Activated naive CD8-positive, alpha-beta T cell (primary cell): ENCODE data around the gene MYBPH.

Experiments
- H3K27ac Mint-ChIP-seq: one replicate; pipeline ENCODE4 v1.8.0; 2021; ENCODE audit warnings: mixed read lengths
- H3K27me3 Mint-ChIP-seq: one replicate; pipeline ENCODE4 v1.8.0; 2021; ENCODE audit warnings: mixed read lengths
- H3K36me3 Mint-ChIP-seq: one replicate; pipeline ENCODE4 v1.8.0; 2021; ENCODE audit warnings: mixed read lengths
- H3K4me1 Mint-ChIP-seq: one replicate; pipeline ENCODE4 v1.8.0; 2021; ENCODE audit warnings: low read depth, mixed read lengths
- H3K4me3 Mint-ChIP-seq: one replicate; pipeline ENCODE4 v1.8.0; 2021; ENCODE audit warnings: mild to moderate bottlenecking, mixed read lengths
- H3K9me3 Mint-ChIP-seq: one replicate; pipeline ENCODE4 v1.8.0; 2021; ENCODE audit warnings: low read depth, mixed read lengths

Gene MYBPH

DNA sequence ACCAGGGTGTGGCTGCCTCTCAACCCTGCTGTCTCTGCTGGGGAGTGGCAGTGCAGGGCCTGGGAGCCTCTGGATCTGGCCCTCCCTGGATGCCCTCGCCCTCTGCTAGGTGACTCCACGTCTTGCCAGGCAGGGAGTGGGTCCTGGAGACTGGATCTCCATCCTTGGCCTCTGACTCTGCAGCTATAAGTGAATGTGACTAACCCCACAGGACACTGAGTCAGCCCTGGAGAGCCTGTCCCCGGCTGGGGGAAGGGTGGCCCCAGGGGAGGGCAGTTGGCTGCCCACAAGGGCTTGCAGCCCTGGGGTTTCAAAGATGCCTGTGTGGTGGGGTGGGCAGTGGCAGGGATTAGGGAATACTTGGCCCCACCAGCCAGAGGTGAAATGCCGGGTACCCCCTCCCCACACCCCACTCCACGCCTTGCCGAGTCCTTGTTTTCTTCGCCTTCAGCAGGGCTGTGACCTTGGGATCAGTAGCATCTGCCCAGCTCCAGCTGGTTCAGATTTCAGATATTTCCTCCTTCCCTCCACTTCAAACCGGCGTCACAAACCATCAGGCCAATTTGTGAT is 1.9 kb upstream of the MYBPH start:
- Mint-ChIP-seq H3K36me3 (no peaks in the 10 kb centered on the region), H3K27ac (no peak overlapping the region), H3K9me3 (no peaks in the 10 kb centered on the region), H3K4me3 (no peak overlapping the region), H3K4me1 (no peaks in the 10 kb centered on the region), H3K27me3 (no peaks in the 10 kb centered on the region)

DNA sequence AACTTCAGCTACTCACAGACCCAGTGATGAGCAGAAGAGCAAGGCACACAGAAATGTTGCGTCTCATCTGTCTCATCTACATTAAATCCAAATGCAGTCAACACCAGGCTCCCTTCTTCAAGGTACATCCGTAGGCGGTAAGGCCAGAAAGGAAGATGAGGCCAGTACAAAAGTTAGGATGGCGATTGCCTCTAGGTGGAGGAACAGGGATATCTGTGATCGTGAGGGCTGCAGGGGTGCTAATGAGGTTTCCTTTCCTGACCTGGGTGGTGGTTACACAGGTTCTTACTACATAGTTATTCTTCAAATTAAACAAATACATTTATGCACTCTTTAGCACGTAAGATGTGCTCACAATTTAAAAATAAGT is 1.4 kb upstream of the MYBPH start:
- H3K36me3 Mint-ChIP-seq, result no peaks in the 10 kb centered on the region
- no peak overlapping the region for H3K4me3 Mint-ChIP-seq
- H3K27me3 Mint-ChIP-seq, result no peaks in the 10 kb centered on the region
- no peak overlapping the region for H3K27ac Mint-ChIP-seq
- no peaks in the 10 kb centered on the region for H3K4me1 Mint-ChIP-seq
- no peaks in the 10 kb centered on the region for H3K9me3 Mint-ChIP-seq

DNA sequence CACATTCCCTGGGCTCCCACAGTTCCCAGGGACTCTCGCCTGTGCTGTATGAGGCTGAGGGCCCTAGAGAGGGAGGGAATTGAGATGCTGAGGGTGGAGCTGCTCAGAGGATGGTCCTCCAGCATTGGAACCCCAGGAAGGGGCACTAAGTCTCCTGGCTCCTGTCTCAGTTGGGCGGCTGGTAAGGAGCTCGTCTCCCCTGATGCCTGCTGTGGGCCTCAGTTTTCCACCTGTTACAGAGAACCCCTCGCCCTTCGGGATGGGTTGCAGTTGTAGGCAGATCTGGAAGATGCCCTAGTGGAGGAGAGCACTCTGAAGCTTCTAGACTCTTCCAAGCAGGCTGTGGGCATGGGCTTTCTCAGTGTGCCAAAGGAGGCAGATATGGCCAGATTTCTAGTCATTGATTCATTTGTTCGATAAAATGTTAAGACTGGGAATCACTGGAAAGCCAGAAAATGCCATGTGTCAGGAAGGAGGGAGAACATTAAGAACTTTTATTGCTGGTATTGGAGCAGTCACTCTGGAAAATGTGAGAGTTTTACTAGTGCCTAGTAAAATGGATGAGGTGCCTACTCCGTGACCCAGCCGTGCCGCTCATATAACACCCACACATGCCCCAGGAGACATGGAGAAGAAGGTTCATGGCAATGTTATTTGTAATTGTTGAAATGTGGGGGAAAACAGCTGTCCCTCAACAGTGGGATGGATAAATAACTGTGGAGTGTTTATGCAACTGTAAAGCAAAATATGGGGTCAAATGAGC is 828 bp upstream of the MYBPH start:
- H3K9me3 Mint-ChIP-seq, result no peaks in the 10 kb centered on the region
- H3K27me3 Mint-ChIP-seq, result no peaks in the 10 kb centered on the region
- H3K4me1 Mint-ChIP-seq, result no peaks in the 10 kb centered on the region
- H3K4me3 Mint-ChIP-seq, result no peak overlapping the region
- H3K27ac Mint-ChIP-seq, result no peak overlapping the region
- no peaks in the 10 kb centered on the region for H3K36me3 Mint-ChIP-seq

DNA sequence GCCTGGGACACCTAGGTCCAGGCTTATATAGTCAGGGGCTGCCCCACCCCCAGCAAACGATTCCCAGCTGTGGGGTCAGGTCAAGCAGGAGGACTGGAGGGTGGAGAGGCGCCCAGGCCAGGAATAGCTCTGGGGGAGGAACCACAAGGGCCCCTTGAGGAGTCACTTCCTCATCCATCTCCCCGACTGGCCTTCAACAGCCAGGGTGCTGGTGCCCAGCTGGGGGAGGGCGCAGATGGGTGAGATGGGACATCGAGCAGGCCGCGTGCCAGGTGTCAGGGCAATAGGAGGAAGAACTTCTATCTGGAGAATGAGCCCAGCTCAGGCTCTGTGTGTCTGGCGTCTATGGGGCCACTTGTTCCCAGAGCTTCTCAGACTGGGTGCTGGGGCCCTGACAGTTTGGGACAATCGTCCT is 208 bp upstream of the MYBPH start:
- H3K9me3 Mint-ChIP-seq, result no peaks in the 10 kb centered on the region
- H3K4me1 Mint-ChIP-seq, result no peaks in the 10 kb centered on the region
- H3K27ac Mint-ChIP-seq, result no peak overlapping the region
- H3K36me3 Mint-ChIP-seq, result no peaks in the 10 kb centered on the region
- no peak overlapping the region for H3K4me3 Mint-ChIP-seq
- H3K27me3 Mint-ChIP-seq, result no peaks in the 10 kb centered on the region

DNA sequence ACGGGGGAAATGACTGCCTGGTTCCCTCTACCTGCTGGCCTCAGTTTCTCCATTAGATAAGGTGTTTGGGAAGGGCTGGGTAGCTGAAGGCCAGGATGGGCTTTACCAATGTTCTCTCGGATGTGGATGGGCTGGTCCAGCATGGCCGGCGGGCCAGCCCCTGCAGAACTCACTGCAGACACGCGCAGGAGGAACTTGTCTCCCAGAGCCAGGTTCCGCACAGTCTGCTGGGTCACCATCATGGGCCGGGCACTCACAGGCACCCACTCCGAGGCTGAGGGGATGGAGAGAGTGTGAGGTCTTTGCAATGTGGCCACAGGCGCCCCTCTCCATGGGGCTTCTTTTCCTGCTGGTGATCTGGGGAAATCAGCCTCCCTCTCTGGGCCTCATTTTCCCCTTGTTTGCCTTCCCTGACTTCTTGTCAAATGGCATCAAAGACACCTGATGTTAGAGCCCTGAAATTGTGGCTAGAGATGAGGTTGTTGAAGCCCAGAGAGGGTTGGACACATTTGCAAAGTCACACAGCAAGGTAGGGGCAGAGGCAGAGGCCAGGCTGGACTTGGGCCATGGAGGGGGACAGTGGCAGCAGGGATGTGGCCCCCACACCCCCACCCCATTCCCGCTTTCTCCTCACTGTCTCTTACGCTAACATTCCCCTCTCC is 1.2 kb downstream of the MYBPH start:
- Mint-ChIP-seq H3K4me3 (no peak overlapping the region), H3K4me1 (no peaks in the 10 kb centered on the region), H3K27me3 (no peaks in the 10 kb centered on the region), H3K27ac (no peak overlapping the region), H3K36me3 (no peaks in the 10 kb centered on the region), H3K9me3 (no peaks in the 10 kb centered on the region)

DNA sequence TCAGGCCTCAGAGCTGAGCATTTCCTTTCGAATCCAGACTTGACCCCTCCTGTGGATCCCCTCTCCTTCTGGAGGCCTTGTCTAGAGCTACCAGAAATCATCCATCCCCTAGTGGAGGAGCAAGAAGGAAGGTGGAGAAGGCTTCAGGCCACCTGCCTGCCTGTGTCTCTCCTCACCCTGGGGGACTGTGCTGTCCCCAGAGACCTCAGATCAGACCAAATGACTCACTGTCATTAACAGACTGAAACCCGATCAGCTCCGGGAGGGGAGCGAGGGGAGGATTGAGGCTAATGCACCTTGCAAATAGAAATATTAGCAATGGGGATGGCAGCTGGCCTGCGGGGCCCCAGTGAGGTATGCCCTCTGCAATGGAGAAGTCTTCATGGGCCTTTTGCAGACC is 2.1 kb downstream of the MYBPH start:
- Mint-ChIP-seq H3K4me1 (no peaks in the 10 kb centered on the region), H3K4me3 (no peak overlapping the region), H3K9me3 (no peaks in the 10 kb centered on the region), H3K27me3 (no peaks in the 10 kb centered on the region), H3K27ac (no peak overlapping the region), H3K36me3 (no peaks in the 10 kb centered on the region)

DNA sequence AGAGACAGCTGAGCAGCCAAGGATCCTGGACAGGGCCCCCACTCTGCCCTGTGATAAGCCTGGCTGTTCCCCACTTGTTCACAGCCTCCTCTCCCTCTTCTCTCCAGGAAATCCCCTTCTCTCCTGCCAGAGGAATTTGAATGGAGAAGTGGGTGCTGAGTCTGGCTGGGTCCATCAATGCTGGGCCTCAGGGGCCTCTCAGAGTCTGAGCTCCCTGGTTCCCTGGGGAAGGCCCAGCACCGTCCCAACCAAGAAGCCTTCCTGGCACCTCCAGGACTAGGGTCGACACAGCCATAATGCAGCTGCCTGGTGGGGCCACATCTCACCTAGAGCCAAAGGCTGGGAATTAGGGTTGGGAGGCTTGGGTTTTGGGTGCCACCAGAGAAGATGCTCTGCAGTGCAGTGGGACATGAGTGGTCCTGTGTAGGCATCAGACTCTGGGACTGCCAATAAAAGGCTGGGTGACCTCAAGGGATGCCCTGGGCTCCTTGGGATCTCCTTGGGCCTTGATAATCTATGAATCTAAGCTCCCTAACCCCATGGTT is 2.5 kb downstream of the MYBPH start:
- H3K4me1 Mint-ChIP-seq, result no peaks in the 10 kb centered on the region
- H3K9me3 Mint-ChIP-seq, result no peaks in the 10 kb centered on the region
- H3K27me3 Mint-ChIP-seq, result no peaks in the 10 kb centered on the region
- no peaks in the 10 kb centered on the region for H3K36me3 Mint-ChIP-seq
- H3K27ac Mint-ChIP-seq, result no peak overlapping the region
- H3K4me3 Mint-ChIP-seq, result no peak overlapping the region

DNA sequence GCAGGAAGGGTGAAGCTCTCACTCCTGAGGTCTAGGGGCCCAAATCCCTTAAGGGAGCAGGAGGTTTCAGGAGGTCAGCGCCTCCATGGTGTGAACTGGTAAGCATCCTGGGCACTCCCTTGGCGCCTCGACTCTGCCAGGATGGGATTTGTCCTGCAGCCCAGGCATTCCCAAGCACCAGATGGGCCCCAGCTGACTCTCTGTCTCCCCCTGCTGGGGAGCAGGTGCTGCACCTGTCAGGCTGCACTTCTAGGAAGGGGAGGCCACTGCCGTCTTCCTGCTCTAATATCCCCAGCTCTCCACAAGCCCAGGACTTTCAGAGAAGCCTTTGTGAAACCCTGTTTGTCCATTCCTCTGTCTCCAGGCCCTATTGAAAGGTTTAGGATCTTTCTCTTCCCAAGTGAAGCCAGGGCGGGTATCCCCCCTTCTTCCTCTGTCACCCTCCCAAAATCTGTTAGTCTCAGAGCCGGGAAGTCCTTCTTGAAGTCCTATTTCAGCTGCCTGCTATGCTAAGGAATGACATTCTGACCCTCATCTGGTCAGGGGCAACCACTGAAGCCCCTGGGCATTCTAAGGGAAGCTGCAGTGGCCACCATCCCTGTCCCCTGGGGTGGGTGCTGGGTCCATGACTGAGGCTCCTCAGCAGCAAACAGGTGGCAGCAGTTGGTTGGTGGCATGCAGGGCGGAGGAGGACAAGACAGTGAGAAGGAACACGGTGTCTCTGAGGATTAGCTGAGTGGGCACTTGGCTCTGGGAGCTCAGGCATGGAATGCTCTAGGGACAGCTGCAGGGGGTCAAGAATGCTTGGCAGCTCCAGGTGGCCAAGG is 3.2 kb downstream of the MYBPH start:
- H3K4me3 Mint-ChIP-seq, result no peak overlapping the region
- no peaks in the 10 kb centered on the region for H3K36me3 Mint-ChIP-seq
- no peaks in the 10 kb centered on the region for H3K4me1 Mint-ChIP-seq
- no peak overlapping the region for H3K27ac Mint-ChIP-seq
- no peaks in the 10 kb centered on the region for H3K27me3 Mint-ChIP-seq
- no peaks in the 10 kb centered on the region for H3K9me3 Mint-ChIP-seq

DNA sequence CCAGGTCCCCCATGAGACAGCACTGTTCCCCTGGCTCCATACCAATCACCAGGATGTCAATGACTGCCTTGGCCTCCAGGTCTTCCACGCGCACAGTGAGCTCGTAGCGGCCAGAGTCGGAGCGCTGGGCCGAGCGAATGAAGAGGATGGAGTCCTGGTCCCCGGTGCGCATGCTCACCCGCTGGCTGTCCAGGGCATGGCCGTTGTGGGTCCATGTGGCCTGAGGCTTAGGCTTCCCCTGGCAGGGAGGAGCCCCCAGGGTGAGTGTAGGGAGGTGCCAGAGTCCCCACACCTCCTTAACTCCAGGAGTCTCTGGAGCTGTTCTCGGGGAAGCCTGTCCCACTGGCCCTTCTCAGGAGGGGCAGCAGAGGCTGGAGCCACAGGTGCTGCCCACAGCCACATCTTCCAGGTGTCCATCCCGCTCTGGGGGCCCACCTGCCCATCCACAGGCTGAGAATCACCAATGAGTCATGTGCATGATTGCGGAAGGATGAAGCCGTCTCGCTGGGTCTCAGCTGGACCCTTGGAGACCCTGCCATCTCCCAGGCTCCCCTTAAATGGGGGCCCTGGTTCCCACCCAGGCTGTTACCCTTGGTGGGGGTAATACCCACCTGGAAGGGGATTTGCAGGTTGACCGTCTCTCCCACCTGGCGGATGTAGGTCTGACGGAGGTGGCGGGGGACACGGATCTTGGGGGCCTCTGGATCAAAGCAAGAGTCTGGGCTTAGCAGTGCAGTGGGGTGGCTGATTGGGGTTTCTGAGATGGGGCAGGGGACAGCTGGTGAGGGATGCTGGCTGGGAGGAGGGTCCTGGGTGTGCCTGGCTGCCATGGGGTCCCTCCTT is 4.1 kb downstream of the MYBPH start:
- no peaks in the 10 kb centered on the region for H3K36me3 Mint-ChIP-seq
- H3K27ac Mint-ChIP-seq, result no peak overlapping the region
- H3K9me3 Mint-ChIP-seq, result no peaks in the 10 kb centered on the region
- H3K27me3 Mint-ChIP-seq, result no peaks in the 10 kb centered on the region
- no peaks in the 10 kb centered on the region for H3K4me1 Mint-ChIP-seq
- no peak overlapping the region for H3K4me3 Mint-ChIP-seq

DNA sequence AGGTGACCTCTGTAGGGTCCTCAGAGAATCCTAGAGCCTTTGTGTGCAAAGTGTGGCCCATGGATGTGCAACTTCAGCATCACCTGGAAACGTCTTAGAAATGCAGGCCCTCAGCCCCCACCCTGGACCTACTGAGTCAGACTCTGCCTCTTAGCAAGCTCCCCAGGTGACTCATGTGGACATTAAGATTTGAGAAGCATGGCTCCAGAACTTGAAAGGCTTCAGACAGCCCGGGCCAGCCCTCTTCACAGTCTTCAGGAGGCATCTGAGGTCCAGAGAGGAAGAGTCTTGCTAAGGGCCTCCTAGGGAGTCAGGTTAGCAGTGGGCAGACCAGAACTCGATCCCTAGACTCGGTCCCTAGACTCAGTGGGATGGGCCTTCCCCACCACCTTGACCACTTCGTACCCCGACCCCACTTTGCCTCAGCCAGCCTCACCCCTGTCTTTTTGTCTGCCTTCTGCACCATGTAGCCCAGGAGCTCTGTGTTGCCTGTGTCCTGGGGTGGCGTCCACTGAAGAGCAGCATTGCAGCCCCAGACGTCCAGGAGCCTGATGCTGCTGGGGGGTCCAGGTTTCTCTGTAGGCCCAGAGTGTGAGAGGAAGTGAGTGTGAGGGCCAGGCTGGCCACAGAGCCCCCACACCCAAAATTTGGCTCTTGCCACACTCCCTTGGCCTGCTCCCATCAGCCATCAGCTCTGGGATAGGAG is 4.8 kb downstream of the MYBPH start:
- no peaks in the 10 kb centered on the region for H3K36me3 Mint-ChIP-seq
- no peaks in the 10 kb centered on the region for H3K9me3 Mint-ChIP-seq
- H3K27ac Mint-ChIP-seq, result no peak overlapping the region
- no peaks in the 10 kb centered on the region for H3K27me3 Mint-ChIP-seq
- H3K4me3 Mint-ChIP-seq, result no peak overlapping the region
- H3K4me1 Mint-ChIP-seq, result no peaks in the 10 kb centered on the region

DNA sequence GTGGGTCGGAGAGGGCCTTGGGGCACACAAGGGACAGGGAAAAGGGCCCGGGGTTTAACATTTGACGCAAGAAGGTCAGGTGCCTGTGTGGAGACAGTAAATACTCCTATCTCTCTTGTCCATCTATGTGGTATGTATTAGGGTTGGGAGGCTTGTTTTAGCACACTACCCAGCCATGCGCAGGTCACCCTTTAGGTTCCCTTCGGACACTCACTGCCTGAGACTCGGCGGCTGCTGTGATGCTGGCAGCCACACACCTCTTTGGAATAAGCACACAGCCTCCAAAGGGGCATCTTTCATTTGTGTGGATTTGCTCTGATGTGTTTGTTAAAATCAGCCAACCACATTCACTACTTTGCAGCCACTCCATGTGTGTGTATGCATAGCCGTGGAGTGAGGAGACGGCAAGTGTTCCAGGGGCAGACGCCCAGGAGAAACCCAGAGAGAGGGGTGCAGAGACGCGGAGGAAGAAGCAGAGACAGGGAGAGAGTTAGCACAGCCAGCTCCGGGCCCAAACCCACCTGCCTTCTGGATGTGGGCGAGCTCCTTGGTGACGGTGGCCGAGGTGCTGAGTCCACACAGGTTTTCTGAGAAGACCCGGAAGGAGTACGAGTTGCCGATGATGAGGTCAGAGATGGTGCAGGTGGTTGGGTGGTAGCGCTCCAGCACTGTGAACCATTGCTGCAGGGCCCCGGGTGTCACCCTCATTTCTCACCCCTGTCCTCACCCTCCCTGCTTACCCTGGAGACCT is 5.7 kb downstream of the MYBPH start:
- no peaks in the 10 kb centered on the region for H3K27me3 Mint-ChIP-seq

DNA sequence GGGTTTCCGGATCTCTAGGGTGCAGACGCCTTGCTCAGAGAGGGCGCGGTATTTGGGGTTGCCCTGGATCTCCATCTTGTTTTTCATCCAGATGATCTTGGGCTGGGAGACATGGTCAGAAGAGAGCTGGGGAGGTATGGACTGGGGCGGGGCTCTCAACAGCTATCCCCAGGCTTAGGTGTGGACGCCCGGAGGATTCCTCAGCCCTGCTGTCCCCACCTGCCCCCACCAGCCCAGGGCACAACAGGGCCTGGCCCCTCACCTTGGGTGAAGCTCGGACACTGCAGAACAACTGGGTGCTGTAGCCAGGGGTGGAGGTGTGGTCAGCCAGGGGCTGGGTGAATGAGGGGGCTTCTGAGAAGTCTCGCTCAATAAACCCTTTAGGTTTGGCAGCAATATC is 6.6 kb downstream of the MYBPH start:
- no peak overlapping the region for H3K4me3 Mint-ChIP-seq
- no peaks in the 10 kb centered on the region for H3K36me3 Mint-ChIP-seq
- peaks cover 4% of the 10 kb centered on the region for H3K27me3 Mint-ChIP-seq

More for the DNA sequence above, 5.7 kb downstream of the MYBPH start:
- Mint-ChIP-seq H3K4me3 (no peak overlapping the region), H3K36me3 (no peaks in the 10 kb centered on the region), H3K9me3 (no peaks in the 10 kb centered on the region), H3K27ac (no peak overlapping the region), H3K4me1 (no peaks in the 10 kb centered on the region)

DNA sequence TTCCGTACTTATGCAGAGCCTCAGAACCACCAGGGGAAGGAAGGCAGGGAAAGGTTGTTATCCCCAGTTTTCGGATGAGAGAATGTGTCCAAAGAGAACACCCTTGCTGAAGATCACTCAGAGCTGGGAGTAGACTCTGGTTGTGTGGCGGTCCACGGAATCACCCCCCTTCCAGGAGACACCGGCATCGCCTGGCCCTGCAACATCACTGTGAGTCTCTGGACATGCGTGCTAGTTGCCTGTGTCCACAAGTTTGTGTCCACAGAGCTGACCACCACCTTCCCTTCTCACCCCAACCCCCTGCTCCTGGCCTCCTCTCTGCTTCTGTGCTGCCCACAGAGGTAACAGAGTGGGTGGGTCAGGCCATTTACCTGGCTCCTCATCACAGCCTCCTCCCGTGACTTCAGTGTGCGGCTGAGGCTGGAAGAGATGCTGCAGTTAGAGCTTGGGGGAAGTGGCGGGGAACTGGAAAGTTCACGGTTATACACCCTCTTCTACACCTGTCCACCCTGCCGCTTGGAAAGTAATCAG is 7.3 kb downstream of the MYBPH start:
- no peaks in the 10 kb centered on the region for H3K9me3 Mint-ChIP-seq
- H3K27me3 Mint-ChIP-seq, result peaks cover 4% of the 10 kb centered on the region
- H3K4me1 Mint-ChIP-seq, result no peaks in the 10 kb centered on the region
- H3K27ac Mint-ChIP-seq, result no peak overlapping the region
- no peaks in the 10 kb centered on the region for H3K36me3 Mint-ChIP-seq
- no peak overlapping the region for H3K4me3 Mint-ChIP-seq

More for the DNA sequence above, 6.6 kb downstream of the MYBPH start:
- Mint-ChIP-seq H3K9me3 (no peaks in the 10 kb centered on the region), H3K4me1 (no peaks in the 10 kb centered on the region), H3K27ac (no peak overlapping the region)
